SK-N-SH (cell line): Measurements from ENCODE around the gene TCEA2. TPM values are rescaled to one million over a fixed set of nuclear protein-coding genes. Genes with fewer than 3 reads are reported as not detected.
A peak's percentile ranks its signal among the peaks of the same experiment; 100 is the strongest.

Experiments used
- CTCF ChIA-PET: fragments of 300-600, 350-600 bp; formaldehyde crosslinking; extraction: SDS; loops from one replicate; lab custom pipeline; 2021; lab: Yijun Ruan, JAX
- POLR2A ChIA-PET: fragments of 350-600 bp; sonication (Branson Sonifier 250); formaldehyde crosslinking; extraction: SDS; loops from one replicate; lab custom pipeline; 2020; ENCODE audit warnings: antibody characterized with exemption, inconsistent platforms; lab: Yijun Ruan, JAX
- DNase-seq: peaks from one replicate; pipeline ENCODE4 v3.0.0; 2012
- H2AFZ ChIP-seq: fragments of 200-600 bp; sonication (generic); 2 replicates; pipeline ENCODE4 v1.8.1; 2016; ENCODE audit warnings: antibody characterized with exemption, mild to moderate bottlenecking, low read depth
- H3F3A ChIP-seq: fragments of 200-600 bp; sonication (generic); replicated peaks from 2 replicates; pipeline ENCODE3; 2016; ENCODE audit warnings: antibody characterized with exemption, mild to moderate bottlenecking; ENCODE audit not compliant: insufficient read depth
- H3K27ac ChIP-seq, 2 experiments: fragments of 200-500 bp in 1 of 2; fragments of 200-600 bp in 1 of 2; sonication (Bioruptor generic) in 1 of 2; sonication (generic), shearing (Covaris generic) in 1 of 2; 2 replicates each; pipeline versions ENCODE4 v1.5.1 to v1.6.1; 2014 to 2016; ENCODE audit warnings: low read depth in 2 of 2, inconsistent platforms in 1 of 2, low read length in 1 of 2, mild to moderate bottlenecking in 1 of 2, mixed read lengths in 1 of 2
- H3K27me3 ChIP-seq: fragments of 200-600 bp; sonication (generic), shearing (Covaris generic); 2 replicates; pipeline ENCODE4 v1.6.1; 2016; ENCODE audit warnings: mixed run types; ENCODE audit not compliant: insufficient read depth
- H3K36me3 ChIP-seq, 2 experiments: fragments of 200-500 bp in 1 of 2; fragments of 200-600 bp in 1 of 2; sonication (Bioruptor generic) in 1 of 2; sonication (generic) in 1 of 2; replicated peaks in 1 of 2; 2 replicates each; pipeline versions ENCODE3 to v1.5.1; 2014 to 2016; ENCODE audit warnings: low read length in 1 of 2, mild to moderate bottlenecking in 1 of 2; ENCODE audit not compliant: insufficient read depth in 2 of 2, control insufficient read depth in 1 of 2
- H3K4me1 ChIP-seq, 2 experiments: fragments of 200-500 bp in 1 of 2; fragments of 200-600 bp in 1 of 2; sonication (Bioruptor generic) in 1 of 2; sonication (generic), shearing (Covaris generic) in 1 of 2; 2 replicates each; pipeline versions ENCODE4 v1.5.1 to v1.6.1; 2014 to 2016; ENCODE audit warnings: low read depth in 1 of 2, low read length in 1 of 2, mixed run types in 1 of 2; ENCODE audit not compliant: insufficient read depth in 2 of 2, control insufficient read depth in 1 of 2
- H3K4me2 ChIP-seq: fragments of 200-600 bp; sonication (generic), shearing (Covaris generic); 2 replicates; pipeline ENCODE4 v1.6.1; 2017; ENCODE audit warnings: mixed run types
- H3K4me3 ChIP-seq, 2 experiments: fragments of 200-500 bp in 1 of 2; fragments of 200-600 bp in 1 of 2; sonication (Bioruptor generic) in 1 of 2; sonication (generic), shearing (Covaris generic) in 1 of 2; 2 replicates each; pipeline versions ENCODE4 v1.5.1 to v1.8.1; 2014 to 2016; ENCODE audit warnings: low read depth in 2 of 2, inconsistent platforms in 1 of 2, low read length in 1 of 2, mild to moderate bottlenecking in 1 of 2, mixed read lengths in 1 of 2, moderate library complexity in 1 of 2
- H3K79me2 ChIP-seq: fragments of 200-600 bp; sonication (generic); 2 replicates; pipeline ENCODE4 v1.8.1; 2017; ENCODE audit warnings: mild to moderate bottlenecking; ENCODE audit not compliant: insufficient read depth
- H3K9ac ChIP-seq: fragments of 200-600 bp; sonication (generic); 2 replicates; pipeline ENCODE4 v1.6.1; 2017; ENCODE audit warnings: mixed run types
- H3K9me2 ChIP-seq: fragments of 200-600 bp; sonication (generic); 2 replicates; pipeline ENCODE4 v1.6.1; 2017; ENCODE audit warnings: mixed run types
- H3K9me3 ChIP-seq: fragments of 200-600 bp; sonication (generic); 2 replicates; pipeline ENCODE4 v1.6.1; 2017; ENCODE audit warnings: mixed run types, mild to moderate bottlenecking, moderate library complexity
- H4K20me1 ChIP-seq: fragments of 200-600 bp; sonication (generic); 2 replicates; pipeline ENCODE4 v1.6.1; 2017; ENCODE audit warnings: mild to moderate bottlenecking, mixed run types; ENCODE audit not compliant: insufficient read depth
- CHD2 ChIP-seq: fragments of 150-350 bp; IDR thresholded peaks from 2 replicates; pipeline ENCODE4 v1.6.1; 2018; ENCODE audit warnings: low read length; ENCODE audit not compliant: partially characterized antibody
- FOSL2 ChIP-seq: IDR thresholded peaks from 2 replicates; pipeline ENCODE4 v1.4.0; 2012; ENCODE audit warnings: low read depth, mild to moderate bottlenecking, moderate library complexity, borderline replicate concordance
- IRF3 ChIP-seq: fragments of 150-350 bp; IDR thresholded peaks from 2 replicates; pipeline ENCODE4 v1.6.1; 2016; ENCODE audit warnings: mild to moderate bottlenecking, low read depth, low read length
- MEF2A ChIP-seq: IDR thresholded peaks from 2 replicates; pipeline ENCODE4 v1.4.0; 2012; ENCODE audit warnings: low read depth, borderline replicate concordance
- NRF1 ChIP-seq: IDR thresholded peaks from 2 replicates; pipeline ENCODE4 v1.6.1; 2012; ENCODE audit warnings: low read depth, mild to moderate bottlenecking, low read length
- PBX3 ChIP-seq: IDR thresholded peaks from 2 replicates; pipeline ENCODE4; 2012
- RFX5 ChIP-seq: IDR thresholded peaks from 2 replicates; pipeline ENCODE4 v1.6.1; 2012; ENCODE audit warnings: mild to moderate bottlenecking, improper control_type of control experiment, low read length
- SMC3 ChIP-seq: IDR thresholded peaks from 2 replicates; pipeline ENCODE4 v1.6.1; 2012; ENCODE audit warnings: low read depth, low read length, improper control_type of control experiment
- TEAD4 ChIP-seq: IDR thresholded peaks from 2 replicates; pipeline ENCODE4 v1.4.0; 2012; ENCODE audit warnings: mild to moderate bottlenecking, borderline replicate concordance; ENCODE audit not compliant: insufficient read depth
- USF1 ChIP-seq: IDR thresholded peaks from 2 replicates; pipeline ENCODE4 v1.4.0; 2012; ENCODE audit warnings: low read depth, borderline replicate concordance
- USF2 ChIP-seq: fragments of 150-350 bp; IDR thresholded peaks from 2 replicates; pipeline ENCODE4 v1.6.1; 2017; ENCODE audit warnings: antibody characterized with exemption, low read length, low read depth, borderline replicate concordance
- YY1 ChIP-seq: IDR thresholded peaks from 2 replicates; pipeline ENCODE4 v1.4.0; 2012; ENCODE audit warnings: low read depth, mild to moderate bottlenecking
- ZBTB33 ChIP-seq: IDR thresholded peaks from 2 replicates; pipeline ENCODE4 v1.4.0; 2012; ENCODE audit warnings: low read depth, borderline replicate concordance
- WGBS: methylation state at CpG from one replicate; pipeline ENCODE4 v1.1.6; 2017; ENCODE audit warnings: low lambda C conversion rate; 5-methylcytosine and 5-hydroxymethylcytosine counted together
- polyA plus RNA-seq, 3 experiments: library from polyadenylated mRNA; depleted of rRNA; stranded (reverse); fragments of >200 nt; gene quantifications; 2 replicates each; pipeline ENCODE4 v1.2.3, GENCODE V29; 2012

The TCEA2 gene
- polyA plus RNA-seq, 1 of the 3 experiments (the other 2 are of a cell fraction), result 98.9 TPM

GRCh38 chr20:64091340-64091739 lies 28.3 kb downstream of the TCEA2 start (continued):
- TF ChIP-seq PBX3, result no peak
- TF ChIP-seq FOSL2, result no peak
- no peak for TF ChIP-seq IRF3
- no peak for TF ChIP-seq NRF1
- no peak for TF ChIP-seq CHD2
- no peak for TF ChIP-seq USF1
- TF ChIP-seq MEF2A, result no peak
- TF ChIP-seq ZBTB33, result no peak
- TF ChIP-seq YY1, result no peak

- TF ChIP-seq USF2 (no peak), TEAD4 (no peak), RFX5 (no peak), SMC3 (no peak), IRF3 (no peak)
- WGBS, result 37% methylated on average over 10 of the region's 16 CpGs
Observed at GRCh38 chr20:64091770-64092169, 28.8 kb downstream of the TCEA2 start.

More at GRCh38 chr20:64091770-64092169, 28.8 kb downstream of the TCEA2 start:
- H3K27ac ChIP-seq, result 0 out of 4 replicates have a peak overlapping the region, but pooled peaks of 1 of the 2 experiments have one; percentile 8
- no peaks in the 10 kb centered on the region for H3K36me3 ChIP-seq
- H3K4me1 ChIP-seq, result peaks cover 0 to 28% of the 10 kb centered on the region in 2 experiments; a peak in 1 of 4 replicates
- no peak overlapping the region for H2AFZ ChIP-seq
- H3K27me3 ChIP-seq, result no peaks in the 10 kb centered on the region
- no peak overlapping the region for H3K4me2 ChIP-seq
- H3K79me2 ChIP-seq, result no peaks in the 10 kb centered on the region
- ChIA-PET POLR2A (no interaction called here), CTCF (interaction anchor here (0.9 to 2.6 kb wide), 6 partner anchors 8 to 29 kb away, joined by 3 to 12 read pairs (median 8); no protein-coding TSS in a partner anchor)
- DNase-seq, result peak; percentile 79
- H3K9me2 ChIP-seq, result no peaks in the 10 kb centered on the region
- H3K4me3 ChIP-seq, result no peak overlapping the region
- no peak overlapping the region for H3K9ac ChIP-seq
- H3K9me3 ChIP-seq, result no peaks in the 10 kb centered on the region
- H4K20me1 ChIP-seq, result no peaks in the 10 kb centered on the region
- no peaks in the 10 kb centered on the region for H3F3A ChIP-seq
